HepG2 (cell line): Measurements from ENCODE around the gene OR4B1.

Experiments
- BRCA1 ChIP-seq: sonication (generic); formaldehyde crosslinking; IDR thresholded peaks from 2 replicates; pipeline ENCODE4 v1.4.0; 2020; ENCODE audit warnings: missing genetic modification reagents
- CBX1 ChIP-seq: IDR thresholded peaks from one replicate; pipeline ENCODE4 v1.6.1; 2016; ENCODE audit warnings: antibody characterized with exemption, low read depth
- CREB1 ChIP-seq, 2 experiments: fragments of 450-650 bp in 1 of 2; IDR thresholded peaks; 2 replicates each; pipeline ENCODE4 v1.6.1; 2016 to 2017; ENCODE audit warnings: control low read depth in 1 of 2, mild to moderate bottlenecking in 1 of 2, missing compliant biosample characterization in 1 of 2, missing genetic modification characterization in 1 of 2
- GABPB1 ChIP-seq: IDR thresholded peaks from 2 replicates; pipeline ENCODE4 v1.6.1; 2016; ENCODE audit warnings: mild to moderate bottlenecking, missing genetic modification reagents, moderate library complexity, missing compliant biosample characterization
- HDAC6 ChIP-seq: fragments of 200-600 bp; sonication (generic); IDR thresholded peaks from 2 replicates; pipeline ENCODE4 v1.7.0; 2017; ENCODE audit warnings: mild to moderate bottlenecking, antibody characterized with exemption, low read length, low read depth
- JUND ChIP-seq: sonication (generic); formaldehyde crosslinking; IDR thresholded peaks from 2 replicates; pipeline ENCODE4 v1.8.0; 2022; ENCODE audit warnings: mild to moderate bottlenecking, missing genetic modification reagents
- ZZZ3 ChIP-seq: sonication (generic); formaldehyde crosslinking; IDR thresholded peaks from 2 replicates; pipeline ENCODE4 v1.4.0; 2020; ENCODE audit warnings: missing genetic modification reagents, mild to moderate bottlenecking, borderline replicate concordance
- TF ChIP-seq, protein P1 (sequence below): sonication (generic); formaldehyde crosslinking; IDR thresholded peaks from 2 replicates; pipeline ENCODE4 v1.5.0; 2020; ENCODE audit warnings: missing genetic modification reagents

DNA sequence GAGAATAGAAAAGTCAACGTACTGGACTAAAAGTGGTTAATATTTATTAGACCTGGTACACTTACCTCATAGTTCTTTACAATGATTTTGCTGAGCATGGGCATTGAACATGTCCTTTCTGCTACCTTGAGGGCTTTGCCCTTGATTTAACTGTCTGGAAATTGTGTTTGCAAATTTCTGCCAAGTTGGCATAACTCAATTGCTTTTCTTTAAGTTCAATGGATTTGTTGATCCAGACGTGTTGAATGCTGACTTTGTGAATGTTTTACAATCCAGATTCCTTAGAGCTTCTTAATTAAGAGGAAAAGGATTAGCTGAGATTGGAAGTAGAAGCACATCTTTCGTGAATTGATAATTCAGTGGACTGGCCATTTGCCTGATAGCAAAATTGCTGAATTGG lies 21.1 kb downstream of the OR4B1 start:
- TF ChIP-seq CREB1 (IDR thresholded peaks at IDR 0.05) (no peak), CREB1 (CRISPR knock-in tag; IDR thresholded peaks at IDR 0.05) (no peak), ZZZ3 (CRISPR knock-in tag) (no peak), JUND (CRISPR knock-in tag) (no peak), HDAC6 (no peak), BRCA1 (CRISPR knock-in tag) (no peak), CBX1 (no peak), GABPB1 (CRISPR knock-in tag) (no peak)
- TF ChIP-seq, protein P1, sequence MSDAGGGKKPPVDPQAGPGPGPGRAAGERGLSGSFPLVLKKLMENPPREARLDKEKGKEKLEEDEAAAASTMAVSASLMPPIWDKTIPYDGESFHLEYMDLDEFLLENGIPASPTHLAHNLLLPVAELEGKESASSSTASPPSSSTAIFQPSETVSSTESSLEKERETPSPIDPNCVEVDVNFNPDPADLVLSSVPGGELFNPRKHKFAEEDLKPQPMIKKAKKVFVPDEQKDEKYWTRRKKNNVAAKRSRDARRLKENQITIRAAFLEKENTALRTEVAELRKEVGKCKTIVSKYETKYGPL (CRISPR knock-in tag): no peak
